ENCODE measurements around the gene GPR141.

GRCh38 chr7:37726016-37726415 lies 42.5 kb downstream of the GPR141 start:
- no peak for TF ChIP-seq CTCF (optimal IDR thresholded peaks at IDR 0.05 in 1 of 3, IDR thresholded peaks at IDR 0.05 in 1 of 3, conservative IDR thresholded peaks at IDR 0.05 in 1 of 3; ENCODE audit: extremely low read depth in 1 of 3, insufficient read depth in 2 of 3, low read length in 3 of 3)
- TF ChIP-seq EZH2 (IDR thresholded peaks at IDR 0.05; ENCODE audit: low read length): no peak

All from keratinocyte (primary cell).